Breast epithelium (tissue), 3 donors: ENCODE data around the gene EDEM1.

Experiments
- CTCF ChIP-seq, 3 donors: fragments of 450-650 bp; IDR thresholded peaks; one replicate each; pipeline ENCODE4 v1.5.1; 2016 to 2017; ENCODE audit warnings: antibody characterized with exemption in 3 of 3, mild to moderate bottlenecking in 3 of 3, moderate library complexity in 3 of 3
- POLR2A ChIP-seq: fragments of 450-650 bp; IDR thresholded peaks from one replicate; pipeline ENCODE4 v1.6.1; 2016; ENCODE audit warnings: antibody characterized with exemption, mild to moderate bottlenecking, moderate library complexity

DNA sequence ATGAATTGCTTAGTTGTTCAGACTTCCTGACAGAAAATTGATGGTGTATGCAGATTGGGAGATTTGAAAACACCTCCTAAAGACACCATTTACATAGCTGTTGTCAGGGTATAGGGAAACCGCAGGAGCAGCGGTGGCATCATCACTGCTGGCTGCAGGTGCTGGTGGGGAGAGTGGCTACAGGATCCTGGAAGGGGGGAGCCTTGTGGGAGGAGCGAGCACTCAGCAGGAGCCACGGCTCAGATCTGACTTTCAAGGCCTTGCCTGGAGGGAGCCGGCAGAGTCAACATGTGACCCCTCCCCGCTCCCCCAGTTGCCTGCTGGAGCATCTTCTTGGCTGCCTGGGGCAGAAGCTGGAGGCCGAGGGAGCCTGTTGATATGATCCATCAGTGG lies 26.1 kb downstream of the EDEM1 start:
- TF ChIP-seq CTCF (IDR thresholded peaks at IDR 0.05) (no peak), POLR2A (no peak)
